ENCODE results near the gene FOXP4. TPM values are rescaled to one million over a fixed set of nuclear protein-coding genes. Genes with fewer than 3 reads are reported as not detected.

FOXP4 gene
- polyA plus RNA-seq, 1 donor = 129 TPM

DNA sequence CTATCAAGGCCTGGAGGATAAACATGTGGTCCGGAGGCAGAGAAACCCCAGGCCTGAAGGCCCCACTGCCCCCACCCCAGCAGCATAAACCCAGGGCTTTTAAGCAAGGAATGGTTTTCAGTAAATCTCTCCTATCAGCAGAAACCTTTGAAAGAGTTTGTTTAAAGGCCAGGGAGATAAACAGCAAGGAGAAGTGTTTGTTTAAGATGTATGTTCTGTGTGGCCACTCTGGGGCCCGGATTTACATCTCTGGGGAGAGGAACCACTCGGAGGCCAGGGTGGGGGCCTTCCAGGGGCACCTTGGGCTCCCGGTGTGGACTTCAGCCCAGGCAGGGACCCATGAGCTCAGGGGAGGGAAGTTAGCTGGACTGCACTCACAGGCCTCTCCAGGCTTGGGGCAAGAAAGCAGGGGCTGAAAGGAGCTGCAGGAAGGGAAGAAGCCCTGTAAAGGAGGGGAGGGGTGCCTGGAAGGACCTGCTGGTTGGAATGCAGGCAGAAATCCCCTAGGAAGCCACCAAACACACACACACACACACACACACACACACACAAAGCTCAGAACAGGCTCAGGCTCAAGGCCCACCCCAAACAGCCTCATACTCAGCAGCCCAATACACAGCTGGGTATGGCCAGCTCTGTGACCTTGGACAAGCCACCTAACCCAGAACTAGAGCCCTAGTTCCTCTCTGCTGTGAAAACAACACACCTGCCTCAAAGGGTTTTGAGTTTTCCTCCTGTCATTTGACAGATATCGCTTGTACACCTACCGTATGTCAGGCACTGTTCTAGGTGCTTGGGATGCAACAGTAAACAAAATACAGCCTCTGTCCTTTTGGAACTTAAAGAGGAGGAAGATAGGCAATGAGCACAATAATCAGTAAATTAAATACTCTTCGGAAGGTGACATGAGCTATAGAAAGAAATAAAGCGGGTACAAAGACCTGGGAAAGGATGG lies 26.2 kb upstream of the FOXP4 start:
- DNase-seq = peak; percentile 96 to 99
- peak overlapping the region; percentile 94 for H3K27ac ChIP-seq (ENCODE audit: low read length)
- no peaks in the 10 kb centered on the region for H3K36me3 ChIP-seq (ENCODE audit: control insufficient read depth, insufficient read depth, low read length)
- H3K9me3 ChIP-seq (ENCODE audit: control insufficient read depth, low read depth, low read length) = no peaks in the 10 kb centered on the region
- 0% methylated on average over 2 of the region's 8 CpGs for WGBS (ENCODE audit: insufficient coverage, low lambda C conversion rate)
- no peak overlapping the region for H3K4me3 ChIP-seq (ENCODE audit: low read length)
- H3K4me1 ChIP-seq (ENCODE audit: control insufficient read depth, insufficient read depth, low read length) = peaks cover 65% of the 10 kb centered on the region
- H3K27me3 ChIP-seq (ENCODE audit: control insufficient read depth, insufficient read depth, low read length) = no peaks in the 10 kb centered on the region

DNA sequence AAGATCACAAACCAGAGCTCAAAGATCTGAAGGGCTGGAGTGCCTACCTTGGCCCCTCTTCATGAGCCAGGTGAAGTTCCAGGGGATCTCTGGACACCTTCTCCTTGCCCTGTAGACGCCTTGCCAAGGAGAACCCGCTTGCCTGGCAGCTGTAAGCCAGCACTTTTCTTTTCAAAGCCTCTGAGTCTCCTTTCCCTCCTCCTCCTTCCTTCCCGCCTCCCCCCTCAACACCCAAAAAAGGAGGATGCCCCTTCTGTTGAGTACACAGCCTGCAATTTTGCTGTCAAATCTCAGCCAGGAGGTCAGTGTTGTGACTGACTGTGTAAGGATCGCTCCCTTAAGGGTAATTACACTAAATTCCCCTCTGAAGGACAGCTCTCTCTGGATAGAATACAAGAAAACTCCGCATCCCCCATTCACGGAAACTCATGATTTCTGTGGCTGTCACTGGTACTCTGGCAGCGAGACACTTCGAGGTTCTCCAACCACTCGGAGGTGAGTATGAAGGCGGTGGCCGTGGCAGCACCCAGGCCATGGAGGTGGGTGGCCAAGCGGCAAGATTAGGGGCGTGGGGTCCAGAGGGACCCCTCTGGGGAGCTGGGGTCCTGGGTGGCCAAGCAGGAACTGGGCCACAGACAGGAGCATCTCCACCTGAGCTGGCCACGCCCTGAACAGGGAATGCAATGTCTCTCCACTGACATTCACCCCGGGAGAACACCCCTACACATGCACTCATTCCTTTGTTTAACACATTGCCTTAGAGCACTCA lies 23.2 kb upstream of the FOXP4 start:
- Histone ChIP-seq H3K36me3 (ENCODE audit: control insufficient read depth, insufficient read depth, low read length) (no peaks in the 10 kb centered on the region), H3K4me1 (ENCODE audit: control insufficient read depth, insufficient read depth, low read length) (peaks cover 70% of the 10 kb centered on the region), H3K27me3 (ENCODE audit: control insufficient read depth, insufficient read depth, low read length) (no peaks in the 10 kb centered on the region), H3K9me3 (ENCODE audit: control insufficient read depth, low read depth, low read length) (no peaks in the 10 kb centered on the region), H3K27ac (ENCODE audit: low read length) (peak overlapping the region; percentile 25), H3K4me3 (ENCODE audit: low read length) (no peak overlapping the region)
- DNase-seq = no peak
- no CpG with 5 or more reads among the region's 15 CpGs for WGBS (ENCODE audit: insufficient coverage, low lambda C conversion rate)

DNA sequence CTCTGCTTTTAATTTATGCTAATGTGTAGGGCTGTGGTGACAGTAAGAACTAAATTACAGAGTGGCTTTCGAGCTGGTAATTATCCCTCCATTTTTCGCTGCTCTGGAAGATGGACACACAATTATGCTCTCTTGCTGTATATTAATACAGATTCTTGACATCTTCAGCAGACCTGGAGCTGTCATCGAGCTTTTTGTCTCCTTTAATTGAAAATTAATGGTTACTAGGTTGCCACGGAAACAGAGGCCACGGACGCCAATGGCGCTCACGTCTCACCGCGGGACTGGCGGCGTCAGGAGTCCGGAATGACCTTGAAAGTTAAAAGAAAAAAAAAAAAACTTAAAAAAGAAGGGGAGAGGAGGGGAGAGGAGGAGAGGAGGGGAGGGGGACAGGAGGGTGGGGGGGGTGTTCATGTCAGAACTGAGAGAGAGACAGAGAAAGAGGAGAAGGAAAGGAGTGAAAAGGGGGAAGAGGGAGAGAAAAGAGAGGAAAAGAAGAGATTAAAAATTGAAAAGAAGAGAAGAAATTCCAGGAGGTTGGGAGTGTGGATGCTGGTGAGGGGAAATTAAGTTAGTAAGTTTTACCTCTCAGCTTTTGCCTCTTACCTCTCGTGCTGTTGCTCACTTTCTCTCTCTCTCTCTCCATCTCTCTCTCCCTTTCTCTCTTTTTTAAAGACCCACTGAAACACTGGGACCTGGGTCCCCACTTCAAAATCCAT lies 22.1 kb upstream of the FOXP4 start:
- H3K27me3 ChIP-seq (ENCODE audit: control insufficient read depth, insufficient read depth, low read length) = no peaks in the 10 kb centered on the region
- H3K27ac ChIP-seq (ENCODE audit: low read length) = peak overlapping the region; percentile 37
- no peak overlapping the region for H3K4me3 ChIP-seq (ENCODE audit: low read length)
- peak in 1 of 2 donors; percentile 27 for DNase-seq
- no peaks in the 10 kb centered on the region for H3K36me3 ChIP-seq (ENCODE audit: control insufficient read depth, insufficient read depth, low read length)
- peaks cover 65% of the 10 kb centered on the region for H3K4me1 ChIP-seq (ENCODE audit: control insufficient read depth, insufficient read depth, low read length)
- WGBS (ENCODE audit: insufficient coverage, low lambda C conversion rate) = 86% methylated on average over 1 of the region's 14 CpGs
- H3K9me3 ChIP-seq (ENCODE audit: control insufficient read depth, low read depth, low read length) = no peaks in the 10 kb centered on the region

DNA sequence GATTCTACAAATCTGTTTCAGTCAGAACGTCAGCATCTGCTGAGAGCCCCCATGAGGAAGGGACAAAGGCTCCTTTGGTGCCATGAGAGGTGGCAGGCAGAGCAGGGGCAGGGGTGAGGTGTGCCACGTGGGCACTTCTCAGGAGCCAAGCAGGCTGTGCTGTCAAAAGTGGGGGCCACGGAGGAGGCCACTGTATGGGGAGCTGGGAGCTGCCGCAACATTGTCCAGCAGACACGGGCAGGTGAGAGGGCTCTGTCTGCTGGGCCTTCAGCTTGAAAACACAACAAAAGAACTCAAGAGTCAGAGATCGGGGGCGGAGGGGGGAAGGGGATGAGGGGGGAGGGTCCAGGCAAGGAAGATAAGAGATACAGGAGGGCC lies 21.6 kb upstream of the FOXP4 start:
- Histone ChIP-seq H3K9me3 (ENCODE audit: control insufficient read depth, low read depth, low read length) (no peaks in the 10 kb centered on the region), H3K27me3 (ENCODE audit: control insufficient read depth, insufficient read depth, low read length) (no peaks in the 10 kb centered on the region), H3K4me1 (ENCODE audit: control insufficient read depth, insufficient read depth, low read length) (peaks cover 65% of the 10 kb centered on the region), H3K36me3 (ENCODE audit: control insufficient read depth, insufficient read depth, low read length) (no peaks in the 10 kb centered on the region), H3K27ac (ENCODE audit: low read length) (peak overlapping the region; percentile 54), H3K4me3 (ENCODE audit: low read length) (no peak overlapping the region)
- WGBS (ENCODE audit: insufficient coverage, low lambda C conversion rate) = no CpG with 5 or more reads among the region's 7 CpGs
- peak in 1 of 2 donors; percentile 17 for DNase-seq

DNA sequence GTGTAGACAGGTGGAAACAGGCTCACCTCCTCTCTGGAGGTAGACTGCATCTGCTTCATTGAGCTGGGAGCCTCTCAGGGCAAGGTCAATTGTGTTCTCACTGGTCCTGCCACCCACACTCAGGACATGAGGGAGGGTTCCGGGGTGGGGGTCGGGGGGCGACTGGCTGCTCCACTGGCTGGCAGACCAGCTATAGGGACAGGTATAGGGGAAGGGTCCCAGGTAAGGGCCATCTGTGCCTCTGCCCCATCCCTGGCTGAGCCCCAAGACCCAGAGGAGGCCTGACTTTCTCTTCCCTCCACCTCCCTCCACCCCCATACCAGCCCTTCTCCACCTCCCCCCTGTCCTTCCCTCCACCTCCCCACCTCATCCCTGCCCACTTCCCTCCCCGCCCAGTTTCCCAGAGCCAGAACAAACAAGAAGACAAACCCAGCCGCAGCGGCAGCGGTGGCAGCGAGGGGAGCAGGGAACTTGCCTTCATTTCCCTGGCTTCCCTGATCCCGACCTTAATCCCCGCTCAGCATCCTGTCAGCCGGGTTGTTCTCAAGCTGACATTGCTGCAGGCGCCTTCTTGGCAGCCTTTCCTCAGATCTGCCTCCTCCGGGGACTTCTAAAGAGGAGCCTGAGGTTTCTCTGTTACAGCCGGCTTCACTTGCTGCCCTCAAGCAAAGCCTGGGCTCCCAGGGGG lies 18.3 kb upstream of the FOXP4 start:
- no peak overlapping the region for H3K4me3 ChIP-seq (ENCODE audit: low read length)
- peak in 1 of 2 donors; percentile 60 for DNase-seq
- no peaks in the 10 kb centered on the region for H3K27me3 ChIP-seq (ENCODE audit: control insufficient read depth, insufficient read depth, low read length)
- WGBS (ENCODE audit: insufficient coverage, low lambda C conversion rate) = no CpG with 5 or more reads among the region's 14 CpGs
- H3K9me3 ChIP-seq (ENCODE audit: control insufficient read depth, low read depth, low read length) = no peaks in the 10 kb centered on the region
- peak overlapping the region; percentile 55 for H3K27ac ChIP-seq (ENCODE audit: low read length)
- H3K4me1 ChIP-seq (ENCODE audit: control insufficient read depth, insufficient read depth, low read length) = peaks cover 50% of the 10 kb centered on the region
- H3K36me3 ChIP-seq (ENCODE audit: control insufficient read depth, insufficient read depth, low read length) = no peaks in the 10 kb centered on the region

DNA sequence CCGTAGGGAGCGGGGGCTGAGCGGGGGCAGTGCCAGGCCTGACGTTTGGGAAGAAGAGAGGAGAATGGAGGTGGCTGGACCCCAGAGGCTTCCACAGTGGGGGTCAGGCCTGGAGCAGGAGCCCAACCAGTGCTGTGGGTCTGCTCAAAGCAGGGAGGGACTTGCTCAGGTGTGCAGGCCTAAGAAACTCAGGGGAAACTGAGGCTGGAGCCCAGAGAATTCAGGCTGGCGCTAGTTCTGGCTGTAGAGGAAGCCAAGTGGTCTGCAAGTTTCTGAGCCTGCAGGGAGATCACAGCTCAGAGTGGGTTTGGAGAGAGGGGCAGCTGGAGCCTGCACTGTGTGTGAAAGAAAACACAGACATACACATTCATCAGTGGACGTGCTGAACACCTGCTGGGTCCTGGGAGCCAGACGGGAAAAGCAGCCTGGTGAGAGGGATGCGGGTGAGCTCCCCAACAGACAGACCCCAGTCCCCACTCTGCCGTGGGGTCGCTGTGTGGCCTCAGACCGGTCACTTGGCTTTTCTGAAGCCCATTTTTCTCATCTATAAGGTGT lies 17.7 kb upstream of the FOXP4 start:
- Histone ChIP-seq H3K4me3 (ENCODE audit: low read length) (no peak overlapping the region), H3K27ac (ENCODE audit: low read length) (peak overlapping the region; percentile 55)

DNA sequence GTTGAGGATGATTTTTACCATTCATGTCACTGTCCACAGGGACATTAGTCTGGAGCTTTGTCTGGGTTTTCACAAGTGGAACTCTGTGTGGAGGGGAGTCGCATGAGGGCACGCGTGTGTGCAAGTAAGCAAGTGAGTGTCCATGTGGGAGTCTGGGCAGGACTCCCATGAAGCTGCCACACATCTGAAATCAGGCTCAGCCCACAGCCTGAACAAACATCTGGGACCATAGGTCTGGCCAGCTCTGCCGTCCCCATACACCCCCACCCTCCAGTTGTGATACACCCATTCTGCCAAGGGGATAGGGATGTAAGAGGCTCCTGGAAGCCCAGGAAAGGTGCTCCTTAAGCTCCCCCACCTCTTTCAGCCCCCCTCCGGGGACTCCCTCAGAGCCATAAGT lies 17.1 kb upstream of the FOXP4 start:
- Histone ChIP-seq H3K4me3 (ENCODE audit: low read length) (no peak overlapping the region), H3K36me3 (ENCODE audit: control insufficient read depth, insufficient read depth, low read length) (no peaks in the 10 kb centered on the region), H3K4me1 (ENCODE audit: control insufficient read depth, insufficient read depth, low read length) (peaks cover 39% of the 10 kb centered on the region), H3K27ac (ENCODE audit: low read length) (no peak overlapping the region), H3K9me3 (ENCODE audit: control insufficient read depth, low read depth, low read length) (no peaks in the 10 kb centered on the region), H3K27me3 (ENCODE audit: control insufficient read depth, insufficient read depth, low read length) (no peaks in the 10 kb centered on the region)
- no peak for DNase-seq
- WGBS (ENCODE audit: insufficient coverage, low lambda C conversion rate) = no CpG with 5 or more reads among the region's 5 CpGs

More for the DNA sequence above, 17.7 kb upstream of the FOXP4 start:
- DNase-seq = no peak
- WGBS (ENCODE audit: insufficient coverage, low lambda C conversion rate) = no CpG with 5 or more reads among the region's 11 CpGs
- H3K4me1 ChIP-seq (ENCODE audit: control insufficient read depth, insufficient read depth, low read length) = peaks cover 44% of the 10 kb centered on the region
- no peaks in the 10 kb centered on the region for H3K9me3 ChIP-seq (ENCODE audit: control insufficient read depth, low read depth, low read length)
- no peaks in the 10 kb centered on the region for H3K27me3 ChIP-seq (ENCODE audit: control insufficient read depth, insufficient read depth, low read length)
- no peaks in the 10 kb centered on the region for H3K36me3 ChIP-seq (ENCODE audit: control insufficient read depth, insufficient read depth, low read length)

DNA sequence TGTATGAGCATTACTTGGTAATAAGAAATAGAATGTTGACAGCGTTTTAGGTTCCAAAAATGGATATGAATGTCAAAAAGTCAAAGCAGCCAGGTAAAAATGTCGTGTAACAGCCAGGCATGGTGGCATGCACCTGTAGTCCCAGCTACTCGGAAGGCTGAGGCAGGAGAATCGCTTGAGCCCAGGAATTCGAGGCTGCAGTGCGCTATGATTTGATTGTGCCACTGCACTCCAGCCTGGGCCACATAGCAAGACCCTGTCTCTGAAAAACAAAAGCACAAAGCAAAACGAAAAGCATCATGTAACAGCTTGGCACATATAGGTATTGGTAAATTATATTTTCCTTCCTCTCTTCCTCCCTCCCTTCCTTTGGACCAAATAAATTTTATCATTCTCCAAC lies 16.2 kb upstream of the FOXP4 start:
- Histone ChIP-seq H3K4me3 (ENCODE audit: low read length) (no peak overlapping the region), H3K4me1 (ENCODE audit: control insufficient read depth, insufficient read depth, low read length) (peaks cover 32% of the 10 kb centered on the region), H3K27ac (ENCODE audit: low read length) (no peak overlapping the region), H3K36me3 (ENCODE audit: control insufficient read depth, insufficient read depth, low read length) (no peaks in the 10 kb centered on the region), H3K9me3 (ENCODE audit: control insufficient read depth, low read depth, low read length) (no peaks in the 10 kb centered on the region), H3K27me3 (ENCODE audit: control insufficient read depth, insufficient read depth, low read length) (no peaks in the 10 kb centered on the region)
- 65% methylated on average over 4 of the region's 7 CpGs for WGBS (ENCODE audit: insufficient coverage, low lambda C conversion rate)
- no peak for DNase-seq

DNA sequence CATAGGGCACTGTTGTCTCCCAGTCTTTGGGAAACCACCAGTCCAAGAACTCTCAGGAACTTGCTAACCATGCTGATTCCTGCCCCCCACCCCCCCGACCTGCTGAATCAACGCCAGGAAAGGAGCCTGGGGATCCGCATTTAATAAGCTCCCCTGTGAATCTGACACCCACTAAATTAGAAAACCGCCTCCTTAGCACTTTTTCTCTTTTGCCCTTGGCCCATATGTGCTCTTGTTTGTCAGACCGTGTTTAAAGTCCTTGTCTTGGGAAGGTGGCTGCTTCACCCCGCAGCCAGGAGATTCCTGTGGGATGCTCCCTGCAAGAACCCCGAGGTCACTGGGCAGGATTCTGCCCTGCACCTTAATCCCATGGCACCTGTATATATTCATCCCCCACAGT lies 15.7 kb upstream of the FOXP4 start:
- WGBS (ENCODE audit: insufficient coverage, low lambda C conversion rate) = no CpG with 5 or more reads among the region's 7 CpGs
- Histone ChIP-seq H3K4me3 (ENCODE audit: low read length) (no peak overlapping the region), H3K27me3 (ENCODE audit: control insufficient read depth, insufficient read depth, low read length) (no peaks in the 10 kb centered on the region), H3K9me3 (ENCODE audit: control insufficient read depth, low read depth, low read length) (no peaks in the 10 kb centered on the region), H3K36me3 (ENCODE audit: control insufficient read depth, insufficient read depth, low read length) (no peaks in the 10 kb centered on the region), H3K4me1 (ENCODE audit: control insufficient read depth, insufficient read depth, low read length) (peaks cover 29% of the 10 kb centered on the region), H3K27ac (ENCODE audit: low read length) (no peak overlapping the region)
- no peak for DNase-seq

All from large intestine (tissue), 3 donors.